Activated CD8-positive, alpha-beta memory T cell treated with anti-CD3 and anti-CD28 coated beads, Interleukin-2, amount 50 U/mL, for 48 hours (primary cell): Measurements from ENCODE around the gene HMCES.

Experiments used
- DNase-seq: peaks from one replicate; pipeline ENCODE4 v3.0.0-alpha.2; 2020

Gene HMCES

GRCh38 chr3:129305592-129306091, 27.0 kb downstream of the HMCES start:
- DNase-seq, result no peak

GRCh38 chr3:129308636-129309035, 30.0 kb downstream of the HMCES start:
- DNase-seq, result no peak

GRCh38 chr3:129310111-129311011, 31.7 kb downstream of the HMCES start:
- no peak for DNase-seq

- DNase-seq, result no peak
Measured at GRCh38 chr3:129311054-129311902, 32.6 kb downstream of the HMCES start.

GRCh38 chr3:129312021-129312639, 33.5 kb downstream of the HMCES start:
- peak; percentile 53 for DNase-seq

GRCh38 chr3:129312671-129313414, 34.2 kb downstream of the HMCES start:
- peak; percentile 52 for DNase-seq

DNA sequence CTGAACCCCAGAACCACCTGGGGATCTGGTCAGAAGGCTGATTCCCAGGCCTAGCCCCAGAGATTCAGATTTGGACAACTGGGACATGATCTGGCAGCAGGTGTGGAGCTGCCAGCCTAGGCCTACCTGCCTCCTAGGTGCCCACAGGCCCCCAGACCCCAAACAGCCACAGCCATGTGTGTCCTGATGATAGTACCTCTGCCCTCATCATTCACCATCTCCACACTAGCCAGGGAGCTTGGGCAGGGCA, 34.7 kb downstream of the HMCES start:
- DNase-seq, result no peak

DNA sequence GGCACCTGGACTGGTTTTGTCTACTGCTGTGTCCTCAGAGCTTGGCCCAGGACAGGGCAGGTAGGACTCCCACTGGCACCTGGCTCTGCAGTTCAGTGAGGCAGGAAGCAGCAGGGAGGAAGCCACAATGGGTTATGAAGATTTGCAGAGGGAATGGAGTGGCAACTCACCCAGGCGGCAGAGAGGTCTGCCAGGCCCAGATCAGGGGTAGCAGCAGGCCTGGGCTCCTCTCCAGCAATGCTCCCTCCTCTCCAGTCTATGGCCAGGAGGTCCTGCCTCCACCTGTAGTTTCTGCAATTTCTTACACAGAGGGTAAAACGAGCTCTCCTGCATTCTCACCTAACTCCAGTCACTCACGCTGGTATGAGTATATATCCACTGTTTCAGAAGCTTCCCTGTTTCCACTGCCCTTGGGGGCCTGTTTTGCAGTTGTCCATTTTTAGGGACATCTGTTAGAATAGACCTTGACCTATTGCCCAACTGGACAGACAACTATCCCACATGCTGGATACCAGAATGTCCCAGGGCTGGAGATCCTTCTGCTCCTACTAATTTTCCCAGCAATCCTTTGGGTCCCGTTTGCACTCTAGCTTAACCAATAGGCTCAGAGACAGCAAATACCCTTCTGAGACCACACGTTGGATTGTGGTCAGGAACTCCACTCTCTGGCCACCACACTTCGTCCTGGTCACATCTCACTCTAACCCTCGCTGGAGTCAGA, 35.2 kb downstream of the HMCES start:
- DNase-seq, result peak; percentile 57

GRCh38 chr3:129314386-129315222, 35.9 kb downstream of the HMCES start:
- peak; percentile 83 for DNase-seq

DNA sequence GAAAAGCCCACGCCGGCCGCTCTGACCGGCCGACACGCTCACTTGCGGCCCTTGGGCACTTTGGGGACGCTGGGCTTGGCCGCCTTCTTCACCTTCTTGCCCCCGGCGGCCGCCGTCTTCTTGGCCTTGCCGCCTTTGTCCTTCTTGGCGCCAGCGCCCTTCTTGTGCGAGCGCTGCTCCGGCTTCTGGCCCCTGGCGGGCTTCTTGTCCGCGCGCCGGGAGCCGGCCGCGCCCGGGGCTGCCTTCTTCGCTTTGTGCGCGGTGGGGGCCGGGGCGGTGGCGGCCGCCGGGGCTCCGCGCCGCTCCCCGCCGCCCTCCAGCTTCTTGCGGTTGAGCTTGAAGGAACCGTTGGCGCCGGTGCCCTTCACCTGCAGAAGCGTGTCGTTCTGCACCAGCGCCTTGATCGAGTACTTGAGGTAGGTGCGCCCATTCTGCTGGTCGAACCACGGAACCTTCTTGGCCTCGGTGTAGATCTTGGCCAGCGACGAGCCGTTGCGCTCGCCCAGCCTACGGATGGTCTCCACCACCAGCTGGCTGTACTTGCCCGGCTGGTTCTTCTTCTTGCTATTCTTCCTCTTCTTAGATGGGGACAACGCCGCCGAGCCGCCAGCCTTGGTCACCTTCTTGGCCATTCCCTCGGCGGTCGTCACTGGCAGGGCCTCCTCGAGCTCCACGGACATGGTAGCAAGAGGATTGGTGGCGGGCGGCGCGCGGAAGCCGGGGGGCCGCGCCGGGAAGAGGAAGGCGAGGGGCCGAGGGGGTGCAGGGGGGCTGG, 36.7 kb downstream of the HMCES start:
- peak; percentile 78 for DNase-seq

DNA sequence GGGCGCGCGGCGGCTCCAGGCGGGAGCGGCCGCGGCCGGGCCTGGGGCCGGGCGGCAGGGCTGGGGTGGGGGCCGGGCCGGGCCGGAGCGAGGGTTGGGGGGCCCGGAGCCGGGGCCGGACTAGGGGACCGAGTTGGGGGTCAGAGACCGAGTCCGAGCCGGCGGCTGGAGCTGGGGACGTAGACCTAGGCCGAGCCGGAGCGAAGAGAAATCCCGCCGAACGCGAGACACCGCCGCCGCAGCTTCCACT, 37.3 kb downstream of the HMCES start:
- no peak for DNase-seq

GRCh38 chr3:129316248-129317013, 37.8 kb downstream of the HMCES start:
- DNase-seq, result peak; percentile 100

DNA sequence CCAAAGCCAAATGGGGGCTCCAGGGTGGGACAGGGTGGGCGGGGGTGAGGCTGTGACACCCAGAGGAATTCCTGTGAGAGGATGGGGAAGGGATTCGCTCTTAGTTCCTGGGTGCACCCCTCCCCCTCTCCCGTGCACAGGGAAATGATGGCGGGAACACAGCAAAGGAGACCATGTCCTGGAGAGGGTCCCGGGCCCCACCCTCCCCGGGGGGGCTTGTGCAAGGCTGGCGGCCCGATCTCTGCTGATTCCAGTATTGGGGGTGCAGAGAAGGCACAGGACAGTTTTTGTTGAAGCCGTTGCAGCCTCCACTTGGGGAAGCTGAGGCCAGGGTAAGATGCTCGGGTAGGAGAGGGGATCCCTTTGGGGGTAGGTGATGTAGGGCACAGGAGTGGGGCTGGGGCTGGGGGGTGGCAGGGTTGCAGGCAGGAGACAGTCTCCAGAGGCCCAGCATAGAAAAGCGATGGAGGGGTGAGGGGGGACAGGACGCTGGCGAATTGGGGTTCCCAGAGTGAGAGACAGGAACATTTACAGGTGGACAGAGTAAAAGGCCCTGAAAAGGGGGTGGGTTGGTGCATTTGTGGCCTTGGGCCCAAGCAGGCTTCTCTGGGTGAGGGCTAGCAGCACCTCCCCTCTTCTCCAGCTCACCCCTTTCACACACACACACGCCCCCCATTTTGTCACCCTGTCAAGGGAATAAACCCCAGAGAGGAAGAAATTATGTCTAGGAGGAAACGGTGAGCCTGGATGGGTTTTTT, 38.5 kb downstream of the HMCES start:
- DNase-seq, result no peak

GRCh38 chr3:129317848-129318247, 39.2 kb downstream of the HMCES start:
- no peak for DNase-seq

- no peak for DNase-seq
Measured at GRCh38 chr3:129318921-129319320, 40.3 kb downstream of the HMCES start.

- DNase-seq, result no peak
Measured at GRCh38 chr3:129320261-129320660, 41.6 kb downstream of the HMCES start.

- no peak for DNase-seq
Measured at GRCh38 chr3:129320825-129321487, 42.3 kb downstream of the HMCES start.

- no peak for DNase-seq
Measured at GRCh38 chr3:129321887-129322286, 43.2 kb downstream of the HMCES start.
